H1 (cell line): Measurements from ENCODE around the gene ZSWIM4. TPM values are rescaled to one million over a fixed set of nuclear protein-coding genes. Genes with fewer than 3 reads are reported as not detected.
A peak's percentile ranks its signal among the peaks of the same experiment; 100 is the strongest.

Experiments
- CTCF ChIA-PET: fragments of 300-600 bp; sonication (Branson Sonifier 250); formaldehyde crosslinking; loops from one replicate; lab custom pipeline; 2021; ENCODE audit not compliant: partially characterized antibody; lab: Charles Lee
- POLR2A ChIA-PET: fragments of 300-600 bp; sonication (Branson Sonifier 250); formaldehyde crosslinking; loops from one replicate; lab custom pipeline; 2021; ENCODE audit warnings: inconsistent platforms; ENCODE audit not compliant: partially characterized antibody; lab: Charles Lee
- DNase-seq, 2 experiments: peaks; one replicate each; pipeline versions ENCODE4 v3.0.0 to v3.0.0-alpha.2; 2010 to 2022; ENCODE audit warnings: low spot score in 2 of 2, low read depth in 1 of 2, mixed read lengths in 1 of 2
- FAIRE-seq: peaks from 2 replicates; lab custom pipeline; 2011; peaks lifted over from hg19 to GRCh38; lab: Jason Lieb, UNC
- H2AFZ ChIP-seq: 2 replicates; pipeline ENCODE4 v1.8.1; 2012; ENCODE audit warnings: low read length, inconsistent platforms
- H2AK5ac ChIP-seq: 2 replicates; pipeline ENCODE4 v1.6.1; 2013; ENCODE audit warnings: low read depth, low read length
- H2BK120ac ChIP-seq: replicated peaks from 2 replicates; pipeline ENCODE3; 2013; ENCODE audit warnings: low read depth, low read length, inconsistent platforms
- H2BK12ac ChIP-seq: 2 replicates; pipeline ENCODE4 v1.6.1; 2013; ENCODE audit warnings: low read depth, low read length
- H2BK15ac ChIP-seq: 2 replicates; pipeline ENCODE4 v1.6.1; 2013; ENCODE audit warnings: low read length
- H2BK20ac ChIP-seq: 2 replicates; pipeline ENCODE4 v1.6.1; 2013; ENCODE audit warnings: low read length
- H2BK5ac ChIP-seq: 2 replicates; pipeline ENCODE4 v1.6.1; 2013; ENCODE audit warnings: low read depth, low read length
- H3K14ac ChIP-seq: 2 replicates; pipeline ENCODE4 v1.6.1; 2013; ENCODE audit warnings: inconsistent platforms; ENCODE audit not compliant: insufficient read length
- H3K18ac ChIP-seq: 2 replicates; pipeline ENCODE4 v1.6.1; 2013; ENCODE audit warnings: low read length; ENCODE audit errors: extremely low read depth
- H3K23ac ChIP-seq: 2 replicates; pipeline ENCODE4 v1.6.1; 2013; ENCODE audit warnings: inconsistent platforms; ENCODE audit not compliant: insufficient read length
- H3K23me2 ChIP-seq: 2 replicates; pipeline ENCODE4 v1.6.1; 2013; ENCODE audit warnings: low read depth, low read length
- H3K27ac ChIP-seq: 2 replicates; pipeline ENCODE4 v1.6.1; 2011; ENCODE audit warnings: low read depth, low read length, inconsistent platforms
- H3K27me3 ChIP-seq, 4 experiments: replicated peaks in 1 of 4; 1 replicate in 1 of 4; 2 replicates in 3 of 4; pipeline versions ENCODE4 v1.6.1 to v1.8.1; 2011 to 2013; ENCODE audit warnings: low read length in 3 of 4, mild to moderate bottlenecking in 3 of 4, inconsistent platforms in 2 of 4, mixed read lengths in 2 of 4, moderate library complexity in 1 of 4; ENCODE audit not compliant: control insufficient read depth in 3 of 4, insufficient read depth in 3 of 4; ENCODE audit errors: extremely low read depth in 1 of 4
- H3K36me3 ChIP-seq, 4 experiments: 2 replicates each; pipeline versions ENCODE4 v1.6.1 to v1.8.1; 2011 to 2013; ENCODE audit warnings: mild to moderate bottlenecking in 4 of 4, low read length in 3 of 4, moderate library complexity in 2 of 4, control low read depth in 1 of 4, inconsistent platforms in 1 of 4; ENCODE audit not compliant: insufficient read depth in 4 of 4, control insufficient read depth in 2 of 4
- H3K4ac ChIP-seq: replicated peaks from 2 replicates; pipeline ENCODE3; 2013; ENCODE audit warnings: low read length, low read depth, mixed read lengths, inconsistent platforms; ENCODE audit not compliant: insufficient read length
- H3K4me1 ChIP-seq, 4 experiments: replicated peaks in 1 of 4; 1 replicate in 1 of 4; 2 replicates in 3 of 4; pipeline versions ENCODE4 v1.6.1 to v1.8.1; 2011 to 2013; ENCODE audit warnings: low read length in 3 of 4, inconsistent platforms in 2 of 4, mixed read lengths in 1 of 4; ENCODE audit not compliant: insufficient read depth in 4 of 4, control insufficient read depth in 3 of 4
- H3K4me2 ChIP-seq, 2 experiments: 2 replicates each; pipeline versions ENCODE4 v1.6.1 to v1.8.1; 2011 to 2013; ENCODE audit warnings: low read depth in 2 of 2, low read length in 2 of 2, control low read depth in 1 of 2, inconsistent platforms in 1 of 2, mild to moderate bottlenecking in 1 of 2; ENCODE audit not compliant: insufficient read depth in 1 of 2
- H3K4me3 ChIP-seq, 4 experiments: fragments of 200-600, 300-600 bp in 1 of 4; sonication (generic), shearing (Covaris generic), sonication (Bioruptor Twin) in 1 of 4; 2 replicates each; pipeline versions ENCODE4 v1.5.1 to v1.8.1; 2011 to 2016; ENCODE audit warnings: low read length in 4 of 4, low read depth in 3 of 4, control low read depth in 2 of 4, inconsistent platforms in 2 of 4, mild to moderate bottlenecking in 2 of 4, mixed read lengths in 1 of 4, moderate library complexity in 1 of 4; ENCODE audit not compliant: insufficient read depth in 2 of 4; ENCODE audit errors: extremely low read depth in 1 of 4
- H3K56ac ChIP-seq: replicated peaks from 2 replicates; pipeline ENCODE3; 2013; ENCODE audit warnings: low read depth, mild to moderate bottlenecking, mixed read lengths, low read length, inconsistent platforms; ENCODE audit not compliant: insufficient read length
- H3K79me1 ChIP-seq: 2 replicates; pipeline ENCODE4 v1.6.1; 2013; ENCODE audit warnings: low read depth, low read length, control low read depth
- H3K79me2 ChIP-seq, 2 experiments: 2 replicates each; pipeline versions ENCODE4 v1.6.1 to v1.8.1; 2012 to 2013; ENCODE audit warnings: low read length in 2 of 2, mild to moderate bottlenecking in 2 of 2, inconsistent platforms in 1 of 2; ENCODE audit not compliant: insufficient read depth in 2 of 2, control insufficient read depth in 1 of 2
- H3K9ac ChIP-seq, 4 experiments: replicated peaks in 1 of 4; 1 replicate in 1 of 4; 2 replicates in 3 of 4; pipeline versions ENCODE4 v1.6.1 to v1.8.1; 2011 to 2013; ENCODE audit warnings: low read depth in 3 of 4, low read length in 3 of 4, control low read depth in 2 of 4, mild to moderate bottlenecking in 2 of 4, moderate library complexity in 2 of 4, inconsistent platforms in 1 of 4; ENCODE audit errors: extremely low read depth in 1 of 4
- H3K9me3 ChIP-seq, 2 experiments: 2 replicates each; pipeline versions ENCODE4 v1.6.1 to v1.8.1; 2012 to 2013; ENCODE audit warnings: mild to moderate bottlenecking in 2 of 2, moderate library complexity in 2 of 2, control low read depth in 1 of 2, inconsistent platforms in 1 of 2, low read depth in 1 of 2, low read length in 1 of 2, mixed read lengths in 1 of 2; ENCODE audit not compliant: insufficient read depth in 2 of 2
- H4K20me1 ChIP-seq, 2 experiments: replicated peaks in 1 of 2; 2 replicates each; pipeline versions ENCODE3 to v1.8.1; 2011 to 2013; ENCODE audit warnings: inconsistent platforms in 2 of 2, low read length in 2 of 2, mild to moderate bottlenecking in 1 of 2; ENCODE audit not compliant: insufficient read depth in 2 of 2, control insufficient read depth in 1 of 2
- H4K5ac ChIP-seq: 2 replicates; pipeline ENCODE4 v1.6.1; 2013; ENCODE audit warnings: low read length, low read depth, mixed read lengths, inconsistent platforms; ENCODE audit not compliant: insufficient read length
- H4K8ac ChIP-seq: 2 replicates; pipeline ENCODE4 v1.8.0; 2013; ENCODE audit warnings: mild to moderate bottlenecking, moderate library complexity, low read length, inconsistent platforms; ENCODE audit not compliant: insufficient read depth; ENCODE audit errors: extremely low read depth
- H4K91ac ChIP-seq: replicated peaks from 2 replicates; pipeline ENCODE3; 2013; ENCODE audit warnings: low read length, mixed read lengths, inconsistent platforms; ENCODE audit not compliant: insufficient read length
- GTF2F1 ChIP-seq: IDR thresholded peaks from 2 replicates; pipeline ENCODE4 v1.6.1; 2012; ENCODE audit warnings: low read depth, low read length, improper control_type of control experiment, borderline replicate concordance
- KDM1A ChIP-seq: fragments of 200-600, 300-600 bp; sonication (generic); IDR thresholded peaks from 2 replicates; pipeline ENCODE4 v1.7.1; 2016; ENCODE audit warnings: mild to moderate bottlenecking, low read length, borderline replicate concordance
- RBBP5 ChIP-seq: IDR thresholded peaks from 2 replicates; pipeline ENCODE4 v1.7.1; 2012; ENCODE audit warnings: low read depth, mild to moderate bottlenecking, inconsistent platforms, low read length, moderate library complexity, borderline replicate concordance
- WGBS, 2 experiments: shearing (Covaris generic) in 1 of 2; methylation state at CpG; one replicate each; pipeline versions ENCODE4 v1.1.6 to v1.1.7; 2013 to 2015; ENCODE audit warnings: low lambda C conversion rate in 2 of 2, mixed read lengths in 2 of 2, inconsistent platforms in 1 of 2, low coverage in 1 of 2, missing lambda C conversion rate in 1 of 2; ENCODE audit not compliant: insufficient replicate concordance in 2 of 2, insufficient coverage in 1 of 2, insufficient read length in 1 of 2; ENCODE audit errors: extremely low coverage in 1 of 2, missing lambda C conversion rate in 1 of 2; 5-methylcytosine and 5-hydroxymethylcytosine counted together
- polyA plus RNA-seq, 7 experiments: library from polyadenylated mRNA; depleted of rRNA in 3 of 7; stranded (reverse) in 5 of 7; unstranded in 2 of 7; fragments of >200 nt in 5 of 7; fragments of 200-250 nt in 2 of 7; gene quantifications; 1 replicate in 5 of 7; 2 replicates in 1 of 7; 4 replicates in 1 of 7; pipeline versions ENCODE4 v1.2.1 to v1.2.3, GENCODE V29; 2011 to 2013; ENCODE audit warnings: missing spikeins in 2 of 7, mixed read lengths in 2 of 7
- total RNA-seq: library from RNA; stranded (reverse); fragmentation: NEBNext Ultra II Directional; extraction: Animal tissue kit (Norgen Biotek cat#: 25700); gene quantifications from 2 replicates; pipeline ENCODE4 v1.2.1, GENCODE V29; 2021

ZSWIM4 gene
- total and polyA plus RNA-seq, 2 of the 8 experiments (the other 6 are each of a cell fraction or from before 2014, with no cell fraction given), result 12.2 to 31.1 TPM

GRCh38 chr19:13764821-13765394 is 30.3 kb upstream of the ZSWIM4 start:
- H2AFZ ChIP-seq, result peak overlapping the region; percentile 1; the same call in 1 of the 2 replicates
- H3K36me3 ChIP-seq, result peaks cover 0 to 30% (median 6%) of the 10 kb centered on the region in 4 experiments; a peak in 6 of 8 replicates

More at GRCh38 chr19:13764821-13765394, 30.3 kb upstream of the ZSWIM4 start:
- H4K5ac ChIP-seq, result no peak overlapping the region
- no peak overlapping the region for H2AK5ac ChIP-seq
- no peak overlapping the region for H2BK120ac ChIP-seq
- H3K4me1 ChIP-seq, result peaks cover 0 to 9% (median 2%) of the 10 kb centered on the region in 4 experiments; a peak in 3 of 7 replicates
- no peak overlapping the region for H3K56ac ChIP-seq
- H2BK12ac ChIP-seq, result no peak overlapping the region
- H2BK15ac ChIP-seq, result no peak overlapping the region
- H3K4ac ChIP-seq, result no peak overlapping the region
- ChIA-PET CTCF (interaction anchor here (1.0 to 2.6 kb wide), 3 partner anchors 10 to 19 kb away, joined by 3 to 18 read pairs (median 4); partner anchors contain the start of gene C19orf53), POLR2A (interaction anchor here (1.1 to 6.7 kb wide), 4 partner anchors 9 to 61 kb away, joined by 3 to 39 read pairs (median 4); partner anchors contain the start of gene C19orf53)
- 0 out of 2 replicates have a peak, but pooled peaks have one; percentile 31 for TF ChIP-seq RBBP5
- TF ChIP-seq GTF2F1, result no peak
- TF ChIP-seq KDM1A, result peak; percentile 41; the same call in 1 of the 2 replicates
- H2BK20ac ChIP-seq, result no peak overlapping the region
- no peak overlapping the region for H4K91ac ChIP-seq
- H3K4me2 ChIP-seq, result peak overlapping the region; percentile 87 to 99
- no peak overlapping the region; a peak in 1 of 7 replicates for H3K9ac ChIP-seq
- H3K23me2 ChIP-seq, result peaks cover 7% of the 10 kb centered on the region; the same call in 1 of the 2 replicates
- H3K27ac ChIP-seq, result no peak overlapping the region
- H3K14ac ChIP-seq, result no peak overlapping the region
- H3K18ac ChIP-seq, result no peak overlapping the region; the same call in 1 of the 2 replicates
- no peak overlapping the region for H3K23ac ChIP-seq
- H2BK5ac ChIP-seq, result no peak overlapping the region
- DNase-seq, result peak in 1 of 2 experiments; percentile 55
- H4K20me1 ChIP-seq, result peaks cover 0 to 2% of the 10 kb centered on the region in 2 experiments
- H3K27me3 ChIP-seq, result no peaks in the 10 kb centered on the region; a peak in 1 of 7 replicates
- no peak overlapping the region; the same call in 1 of the 2 replicates for H4K8ac ChIP-seq
- H3K9me3 ChIP-seq, result no peaks in the 10 kb centered on the region
- H3K4me3 ChIP-seq, result peak overlapping the region; percentile 47 to 88 (median 52)
- H3K79me2 ChIP-seq, result no peaks in the 10 kb centered on the region
- H3K79me1 ChIP-seq, result no peaks in the 10 kb centered on the region
- FAIRE-seq, result no peak
- 7% methylated on average over 42 of the region's 48 CpGs; no CpG with 5 or more reads in 1 of the 2 experiments for WGBS, 2 experiments
